Dendritic cell treated with granulocyte-macrophage colony-stimulating factor and Interleukin-4, amounts not matched to agents 40 ng/mL and 50 ng/mL, for 4 days (primary cell): Measurements from ENCODE around the gene NFATC2.

Experiments used
- H3K27ac Mint-ChIP-seq: one replicate; pipeline ENCODE4 v1.8.0; 2022; ENCODE audit warnings: mild to moderate bottlenecking, mixed read lengths
- H3K27me3 Mint-ChIP-seq: one replicate; pipeline ENCODE4 v1.8.0; 2022; ENCODE audit warnings: mild to moderate bottlenecking, mixed read lengths
- H3K36me3 Mint-ChIP-seq: one replicate; pipeline ENCODE4 v1.8.0; 2022; ENCODE audit warnings: low read depth, mixed read lengths
- H3K4me1 Mint-ChIP-seq: one replicate; pipeline ENCODE4 v1.8.0; 2022; ENCODE audit warnings: low read depth, mixed read lengths
- H3K4me3 Mint-ChIP-seq: one replicate; pipeline ENCODE4 v1.8.0; 2022; ENCODE audit warnings: mild to moderate bottlenecking, moderate library complexity, mixed read lengths
- H3K9me3 Mint-ChIP-seq: one replicate; pipeline ENCODE4 v1.8.0; 2022; ENCODE audit warnings: mixed read lengths
- intact Hi-C: fragments of 100-400 bp; cut with micrococcal nuclease; formaldehyde crosslinking; loops from one replicate; pipeline ENCODE4 v1.15.0; 2022

The NFATC2 gene

DNA sequence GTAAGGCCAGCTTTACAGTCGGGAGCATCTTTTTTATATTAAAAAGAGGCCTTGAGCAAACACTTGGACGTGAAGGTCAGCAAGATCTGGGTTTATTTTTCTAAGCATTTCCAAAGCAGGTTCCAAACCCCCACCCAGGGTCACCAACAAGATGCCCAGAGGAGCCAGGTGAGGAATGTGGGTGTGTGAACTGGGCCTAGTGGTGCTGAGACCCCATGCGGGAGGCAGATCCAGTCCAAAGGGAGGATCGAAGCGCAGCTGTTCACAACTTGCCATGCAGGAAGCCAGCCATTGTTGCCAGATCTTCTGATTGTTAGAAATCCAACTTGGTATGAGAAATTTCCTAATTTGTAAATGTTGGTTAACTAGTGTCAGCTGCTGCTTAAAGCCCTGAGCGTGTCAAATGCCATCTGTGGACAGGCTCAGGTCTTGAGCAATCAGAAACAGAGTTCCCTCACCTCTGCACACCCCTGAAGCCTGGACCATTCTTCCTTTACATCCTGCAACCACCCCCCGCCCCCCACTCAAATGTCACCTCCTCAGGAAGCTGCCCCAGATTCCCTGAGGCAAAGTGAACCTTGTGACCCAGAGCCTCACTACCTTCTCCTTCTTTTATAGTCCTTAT, 46.5 kb downstream of the NFATC2 start:
- Mint-ChIP-seq H3K27me3 (peaks cover 38% of the 10 kb centered on the region), H3K4me3 (no peak overlapping the region), H3K36me3 (peaks cover 57% of the 10 kb centered on the region), H3K9me3 (no peaks in the 10 kb centered on the region), H3K27ac (no peak overlapping the region), H3K4me1 (peaks cover 84% of the 10 kb centered on the region)
- intact Hi-C loops = loop anchor here (5.0 kb wide), 1 partner anchor 36 kb away; no protein-coding TSS in a partner anchor

DNA sequence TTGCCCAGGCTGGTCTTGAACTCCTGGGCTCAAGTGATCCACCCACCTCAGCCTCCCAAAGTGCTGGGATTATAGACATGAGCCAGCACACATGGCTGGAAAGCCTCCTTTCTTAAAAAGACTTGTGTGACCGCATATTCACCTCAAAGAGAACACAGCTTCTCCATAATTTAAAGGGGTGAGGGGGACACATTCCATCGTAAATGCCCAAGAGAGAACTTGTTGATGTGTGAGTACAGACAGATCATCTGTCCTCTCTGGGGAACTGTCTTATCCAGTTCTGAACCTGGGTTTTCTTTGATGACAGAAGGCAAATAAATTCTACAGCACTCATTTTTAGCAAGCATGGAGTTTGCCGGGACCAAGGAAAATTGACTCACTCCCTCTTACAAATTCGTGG, 47.2 kb downstream of the NFATC2 start:
- H3K4me3 Mint-ChIP-seq = no peak overlapping the region
- peaks cover 41% of the 10 kb centered on the region for H3K27me3 Mint-ChIP-seq
- no peak overlapping the region for H3K27ac Mint-ChIP-seq
- H3K9me3 Mint-ChIP-seq = no peaks in the 10 kb centered on the region
- peaks cover 57% of the 10 kb centered on the region for H3K36me3 Mint-ChIP-seq
- intact Hi-C loops = loop anchor here (5.0 kb wide), 1 partner anchor 37 kb away; no protein-coding TSS in a partner anchor
- H3K4me1 Mint-ChIP-seq = peaks cover 84% of the 10 kb centered on the region

DNA sequence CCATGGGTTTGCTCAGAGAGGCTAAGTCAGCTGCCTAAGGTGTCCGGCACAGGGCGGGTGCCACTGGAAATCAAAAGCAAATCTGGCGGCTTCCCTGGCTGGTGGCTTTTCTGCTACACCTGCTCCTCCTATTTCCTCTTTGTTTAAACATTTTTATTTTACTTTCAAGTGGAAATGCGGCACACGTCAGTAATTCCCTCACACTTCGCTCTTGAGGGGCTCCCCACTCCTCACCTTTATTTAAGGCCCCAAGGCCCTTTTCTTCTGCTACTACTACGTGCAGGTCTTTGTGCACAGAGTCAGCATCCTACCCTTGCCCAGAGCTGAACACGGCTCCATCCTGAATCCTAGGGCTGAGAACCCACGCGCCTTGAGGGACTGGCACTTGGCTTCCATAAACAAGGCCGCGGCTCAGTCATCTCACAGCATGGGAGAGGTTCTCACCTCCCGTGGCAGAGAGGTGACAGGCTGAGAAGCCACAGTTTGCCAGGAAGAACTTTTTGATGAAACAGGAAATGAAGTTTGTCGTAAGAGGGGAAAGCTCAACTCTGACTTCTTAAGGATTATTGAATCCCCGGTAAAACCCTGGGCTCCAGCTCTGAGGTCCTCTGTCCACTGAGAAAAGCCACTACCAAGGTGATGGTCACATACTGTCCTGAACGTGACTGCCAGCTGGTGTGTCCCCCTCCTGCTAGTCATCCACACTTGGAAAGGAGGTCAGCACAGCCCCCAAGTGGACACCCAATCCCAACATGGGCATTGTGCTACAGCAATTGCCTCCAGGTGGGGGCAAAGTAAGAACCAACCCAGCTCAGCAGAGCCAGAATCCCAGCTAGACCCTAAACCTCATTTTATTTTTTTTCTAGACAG, 48.0 kb downstream of the NFATC2 start:
- H3K9me3 Mint-ChIP-seq = no peaks in the 10 kb centered on the region
- no peak overlapping the region for H3K27ac Mint-ChIP-seq
- H3K36me3 Mint-ChIP-seq = peaks cover 57% of the 10 kb centered on the region
- H3K27me3 Mint-ChIP-seq = peaks cover 41% of the 10 kb centered on the region
- H3K4me1 Mint-ChIP-seq = peaks cover 84% of the 10 kb centered on the region
- intact Hi-C loops = loop anchor here (5.0 kb wide), 1 partner anchor 38 kb away; no protein-coding TSS in a partner anchor
- no peak overlapping the region for H3K4me3 Mint-ChIP-seq

DNA sequence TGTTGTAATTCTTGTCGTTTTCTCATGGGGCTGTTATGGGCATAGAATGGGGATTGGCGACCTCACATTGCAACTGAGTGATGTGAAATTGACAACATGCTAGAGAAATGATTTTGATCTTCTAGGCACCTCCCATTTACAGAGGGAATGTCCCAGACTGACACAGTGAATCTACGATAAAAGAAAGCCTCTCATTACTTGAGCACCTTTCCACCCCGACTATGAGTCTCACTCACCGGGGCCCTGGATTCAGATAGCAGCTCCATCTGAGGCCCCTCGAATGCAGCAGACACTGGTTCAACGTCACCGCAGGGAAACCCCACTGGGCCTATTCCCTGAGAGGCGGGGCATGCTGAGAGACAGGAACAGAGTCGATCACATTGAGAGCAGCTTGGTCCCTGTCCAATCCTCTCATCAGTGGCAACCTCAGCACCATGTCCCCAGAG, 49.1 kb downstream of the NFATC2 start:
- H3K27me3 Mint-ChIP-seq = peaks cover 39% of the 10 kb centered on the region
- no peak overlapping the region for H3K27ac Mint-ChIP-seq
- H3K9me3 Mint-ChIP-seq = no peaks in the 10 kb centered on the region
- H3K4me1 Mint-ChIP-seq = peaks cover 83% of the 10 kb centered on the region
- H3K4me3 Mint-ChIP-seq = no peak overlapping the region
- peaks cover 45% of the 10 kb centered on the region for H3K36me3 Mint-ChIP-seq
- intact Hi-C loops = no loop called here

DNA sequence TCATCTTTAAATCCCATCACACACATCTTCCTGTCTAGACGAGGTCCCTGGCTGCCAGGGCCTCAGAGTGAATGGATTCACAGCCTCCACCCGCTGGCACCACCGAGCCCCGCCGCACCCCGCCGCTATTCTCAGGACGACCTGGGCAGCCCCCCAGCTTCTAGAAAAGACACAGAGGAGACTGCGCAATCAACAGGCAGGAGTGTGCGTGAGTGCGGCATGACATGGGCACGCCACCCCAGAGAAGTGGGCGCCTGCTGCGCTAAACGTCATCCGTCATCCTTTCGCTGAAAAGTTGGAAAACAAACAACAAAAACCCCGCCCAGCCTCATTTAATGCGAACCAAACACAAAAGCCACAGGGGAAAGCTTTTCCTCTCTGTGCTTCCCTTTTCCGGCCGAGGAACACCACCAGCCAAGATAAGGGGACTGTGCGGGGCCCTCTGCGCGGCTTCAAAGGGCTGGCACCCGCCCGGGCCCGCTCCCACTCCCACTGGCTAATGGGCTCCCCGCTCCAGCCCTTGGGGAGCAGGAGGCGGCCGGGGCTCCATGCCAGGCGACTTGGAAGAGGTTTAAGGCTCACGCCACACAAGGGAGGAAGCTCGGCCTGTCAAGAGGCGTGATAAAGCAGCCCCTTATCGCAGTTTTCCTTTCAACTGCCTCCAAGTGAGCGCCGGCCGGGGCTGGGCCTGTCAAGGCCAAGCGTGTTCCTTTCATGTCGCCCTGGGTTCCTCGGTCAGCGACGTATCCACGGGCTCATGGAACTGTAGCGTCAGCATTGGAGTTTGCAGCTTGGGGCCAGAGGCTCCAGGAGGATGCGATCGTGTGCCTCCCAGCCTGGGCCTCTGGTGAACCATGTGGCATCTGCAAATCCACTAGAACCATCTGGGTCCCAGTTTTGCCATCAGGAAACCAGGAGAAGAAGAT, 50.1 kb downstream of the NFATC2 start:
- peaks cover 47% of the 10 kb centered on the region for H3K36me3 Mint-ChIP-seq
- peaks cover 74% of the 10 kb centered on the region for H3K4me1 Mint-ChIP-seq
- intact Hi-C loops = no loop called here
- peak overlapping the region; percentile 81 for H3K27ac Mint-ChIP-seq
- H3K9me3 Mint-ChIP-seq = no peaks in the 10 kb centered on the region
- H3K27me3 Mint-ChIP-seq = peaks cover 41% of the 10 kb centered on the region
- H3K4me3 Mint-ChIP-seq = peak overlapping the region; percentile 64

DNA sequence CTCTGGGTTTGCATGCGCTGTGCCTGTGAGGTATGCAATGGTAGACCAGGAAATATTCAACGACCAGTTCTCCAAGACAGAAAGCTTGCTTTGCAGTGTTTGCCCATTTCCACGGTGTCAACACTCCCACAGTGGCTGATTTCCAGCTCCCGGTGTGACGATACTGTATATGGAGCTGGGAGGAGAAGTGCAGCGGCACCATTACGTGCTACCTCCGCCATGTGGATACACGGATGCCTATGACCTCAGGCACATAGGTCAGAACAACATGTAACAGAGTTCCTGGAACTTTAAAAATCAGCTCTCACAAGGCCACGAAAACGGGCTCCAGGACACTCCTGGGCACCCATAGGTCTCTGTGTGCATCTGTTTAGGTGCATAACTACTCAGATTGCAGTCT, 51.1 kb downstream of the NFATC2 start:
- intact Hi-C loops = no loop called here
- Mint-ChIP-seq H3K27ac (peak overlapping the region; percentile 81), H3K9me3 (no peaks in the 10 kb centered on the region), H3K4me3 (no peak overlapping the region), H3K27me3 (peaks cover 41% of the 10 kb centered on the region), H3K36me3 (peaks cover 58% of the 10 kb centered on the region), H3K4me1 (peaks cover 64% of the 10 kb centered on the region)

DNA sequence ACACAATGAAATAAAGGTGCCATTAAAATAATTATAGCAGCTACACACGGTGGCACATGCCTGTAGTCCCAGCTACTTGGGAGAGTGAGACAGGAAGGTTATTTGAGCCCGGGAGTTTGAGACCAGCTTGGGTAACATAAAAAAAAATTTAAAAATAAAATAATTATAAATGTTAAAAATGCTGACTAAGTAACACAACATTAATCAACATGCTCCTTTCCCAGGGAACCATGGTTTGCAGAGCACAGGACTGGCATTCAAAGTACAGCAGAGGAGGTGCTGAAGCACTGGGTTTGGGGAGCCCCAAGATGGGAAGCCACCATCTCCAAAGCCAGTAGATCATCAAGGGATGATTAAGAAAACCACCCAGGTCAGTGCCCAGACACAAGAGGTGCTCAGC, 51.9 kb downstream of the NFATC2 start:
- H3K9me3 Mint-ChIP-seq = no peaks in the 10 kb centered on the region
- H3K4me3 Mint-ChIP-seq = no peak overlapping the region
- no peak overlapping the region for H3K27ac Mint-ChIP-seq
- H3K4me1 Mint-ChIP-seq = peaks cover 56% of the 10 kb centered on the region
- H3K27me3 Mint-ChIP-seq = peaks cover 43% of the 10 kb centered on the region
- intact Hi-C loops = no loop called here
- peaks cover 60% of the 10 kb centered on the region for H3K36me3 Mint-ChIP-seq

DNA sequence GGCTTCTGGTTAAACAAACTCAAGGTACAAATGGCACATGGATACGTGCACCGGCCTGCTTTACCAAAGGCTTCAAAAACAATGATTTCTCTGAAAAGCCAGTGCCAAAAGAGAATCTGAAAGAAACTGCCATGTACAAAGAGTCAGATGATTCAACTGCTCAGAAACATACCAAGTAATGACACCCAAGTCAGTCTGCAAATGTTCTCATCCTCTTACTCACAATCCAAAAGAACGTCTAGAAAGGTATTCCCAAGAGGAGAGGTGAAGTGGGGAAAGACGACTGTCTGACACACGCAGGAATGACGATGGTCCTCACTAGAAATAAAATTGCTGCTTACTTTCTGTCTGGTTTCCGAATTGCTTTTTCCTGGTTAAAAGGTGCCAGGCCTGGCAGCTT, 52.9 kb downstream of the NFATC2 start:
- peaks cover 39% of the 10 kb centered on the region for H3K27me3 Mint-ChIP-seq
- peaks cover 65% of the 10 kb centered on the region for H3K36me3 Mint-ChIP-seq
- intact Hi-C loops = no loop called here
- peaks cover 49% of the 10 kb centered on the region for H3K4me1 Mint-ChIP-seq
- H3K4me3 Mint-ChIP-seq = no peak overlapping the region
- no peak overlapping the region for H3K27ac Mint-ChIP-seq
- H3K9me3 Mint-ChIP-seq = no peaks in the 10 kb centered on the region

DNA sequence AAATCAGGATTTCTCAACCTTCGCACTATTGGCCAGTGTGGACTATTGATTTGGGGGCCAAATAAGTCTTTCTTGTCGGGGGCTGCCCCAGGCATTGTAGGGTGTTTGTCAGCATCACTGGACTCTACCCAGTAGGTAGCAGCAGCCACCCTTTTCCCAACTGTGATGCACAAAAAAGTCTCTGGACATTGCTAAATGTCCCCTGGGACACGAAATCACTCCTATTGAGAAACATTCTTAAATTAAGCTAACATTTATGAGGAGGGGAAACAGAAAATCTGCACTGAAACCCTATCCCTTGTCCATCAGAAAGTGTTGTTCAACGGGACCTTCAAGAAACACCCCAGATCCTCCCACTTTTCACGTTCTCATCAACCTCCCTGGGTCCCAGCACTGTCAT, 54.2 kb downstream of the NFATC2 start:
- intact Hi-C loops = no loop called here
- H3K9me3 Mint-ChIP-seq = no peaks in the 10 kb centered on the region
- H3K27me3 Mint-ChIP-seq = peaks cover 29% of the 10 kb centered on the region
- peaks cover 44% of the 10 kb centered on the region for H3K4me1 Mint-ChIP-seq
- H3K27ac Mint-ChIP-seq = no peak overlapping the region
- peaks cover 59% of the 10 kb centered on the region for H3K36me3 Mint-ChIP-seq
- H3K4me3 Mint-ChIP-seq = no peak overlapping the region

DNA sequence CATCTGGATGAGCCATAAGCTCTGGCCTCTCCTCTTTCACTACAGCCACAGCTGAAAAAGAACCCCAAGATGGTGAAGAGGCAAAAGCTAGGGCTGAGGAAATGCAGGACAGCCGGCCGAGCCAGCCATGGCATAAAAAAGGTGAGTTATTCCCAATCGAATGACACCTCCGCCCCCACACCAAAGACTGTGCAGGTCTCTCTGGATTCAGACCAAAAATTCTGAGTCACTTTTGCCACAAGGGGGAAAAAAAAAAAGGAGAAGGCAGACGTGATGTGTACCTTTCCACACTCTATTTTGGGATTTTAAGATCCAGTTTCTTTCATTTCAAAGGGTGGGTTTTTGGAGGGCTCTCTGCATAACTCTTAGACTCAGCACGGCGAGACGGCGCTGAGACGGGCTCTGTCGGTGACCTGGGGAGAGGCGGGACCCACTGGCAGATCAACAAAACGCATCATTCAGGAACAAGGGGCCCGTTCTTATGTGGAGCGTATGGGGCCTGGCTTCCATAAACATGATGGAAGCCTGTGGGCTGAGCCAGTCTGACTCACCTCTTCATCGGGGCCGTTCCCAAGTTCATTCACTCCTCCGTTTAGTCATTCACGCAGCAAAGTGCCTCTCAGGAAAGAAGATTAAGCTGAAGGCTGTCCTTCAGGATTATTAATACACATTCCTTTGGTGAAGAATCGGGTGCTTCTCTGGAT, 54.8 kb downstream of the NFATC2 start:
- intact Hi-C loops = no loop called here
- Mint-ChIP-seq H3K36me3 (peaks cover 53% of the 10 kb centered on the region), H3K4me3 (no peak overlapping the region), H3K4me1 (peaks cover 40% of the 10 kb centered on the region), H3K27ac (no peak overlapping the region), H3K27me3 (peaks cover 29% of the 10 kb centered on the region), H3K9me3 (no peaks in the 10 kb centered on the region)

DNA sequence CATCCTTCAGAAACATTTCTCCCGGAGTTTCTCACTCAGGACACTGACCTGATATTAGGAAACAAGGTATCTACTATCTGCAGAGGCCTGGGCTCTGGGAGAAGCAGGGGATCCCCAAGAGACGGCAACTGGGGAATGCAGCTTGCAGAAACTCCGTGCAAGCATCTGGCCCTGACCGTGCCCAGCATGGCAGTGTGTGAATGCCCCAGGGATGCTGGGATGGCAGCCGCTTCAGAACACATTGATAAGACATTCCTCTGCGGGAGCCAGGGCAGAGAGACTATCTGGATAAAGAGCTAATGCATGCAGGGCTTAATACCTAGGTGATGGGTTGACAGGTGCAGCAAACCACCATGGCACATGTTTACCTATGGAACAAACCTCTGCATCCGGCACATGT, 55.4 kb downstream of the NFATC2 start:
- Mint-ChIP-seq H3K27ac (no peak overlapping the region), H3K27me3 (peaks cover 25% of the 10 kb centered on the region), H3K4me1 (peaks cover 33% of the 10 kb centered on the region), H3K4me3 (no peak overlapping the region), H3K9me3 (no peaks in the 10 kb centered on the region), H3K36me3 (peaks cover 48% of the 10 kb centered on the region)
- intact Hi-C loops = no loop called here

DNA sequence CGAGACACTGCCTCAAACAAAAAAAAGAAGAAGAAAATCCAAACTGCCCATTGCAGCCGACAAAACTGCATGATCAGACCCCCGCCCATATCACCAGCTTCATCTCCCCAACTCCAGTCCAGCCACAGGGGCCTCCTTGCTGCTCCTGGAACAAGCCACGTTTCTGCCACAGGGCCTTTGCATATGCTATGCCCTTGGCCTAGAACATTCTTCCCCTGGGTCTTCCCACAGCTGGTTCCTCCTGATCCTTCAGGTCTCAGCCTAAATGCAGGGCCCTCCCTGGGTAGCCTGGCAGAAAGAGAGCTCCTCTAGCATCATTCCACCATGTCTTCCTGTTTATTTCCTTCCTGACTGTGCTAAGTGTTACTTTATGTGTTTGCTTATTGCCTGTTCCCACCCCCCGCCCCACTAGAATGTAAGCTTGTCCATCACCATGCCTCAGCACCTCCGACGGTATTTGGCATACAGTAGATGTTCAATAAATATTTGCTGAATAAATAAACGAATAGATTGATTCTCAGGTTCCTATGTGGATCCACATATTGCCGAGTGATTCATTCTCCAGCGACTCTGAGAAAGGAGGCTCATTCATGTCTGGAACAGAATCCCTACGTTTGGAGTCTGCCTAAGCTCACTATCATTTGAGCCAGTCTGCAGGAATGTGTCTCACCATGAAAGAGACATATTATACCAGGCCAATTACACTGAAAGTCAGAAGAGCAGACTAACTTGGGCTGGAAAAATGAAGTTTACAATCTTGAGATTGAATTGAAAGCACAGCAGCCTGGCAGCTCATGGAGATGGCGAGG, 56.1 kb downstream of the NFATC2 start:
- Mint-ChIP-seq H3K9me3 (no peaks in the 10 kb centered on the region), H3K36me3 (peaks cover 41% of the 10 kb centered on the region), H3K27ac (no peak overlapping the region), H3K4me3 (no peak overlapping the region), H3K4me1 (peaks cover 27% of the 10 kb centered on the region), H3K27me3 (peaks cover 22% of the 10 kb centered on the region)
- intact Hi-C loops = no loop called here
